NCI-H2107 treated with DMSO at 0.1 percent for 48 hours (cell line): Measurements from ENCODE around the gene RNF8.
"Not testable (repeated sequence)": the region's sequence is repeated elsewhere in the genome, so short reads cannot be mapped to it uniquely, and the experiment has no call there.

Experiments
- DNase-seq: peaks from one replicate; lab custom pipeline; 2025; ENCODE audit not compliant: unreplicated experiment; lab: John Stamatoyannopoulos, UW

The RNF8 gene, protein sequence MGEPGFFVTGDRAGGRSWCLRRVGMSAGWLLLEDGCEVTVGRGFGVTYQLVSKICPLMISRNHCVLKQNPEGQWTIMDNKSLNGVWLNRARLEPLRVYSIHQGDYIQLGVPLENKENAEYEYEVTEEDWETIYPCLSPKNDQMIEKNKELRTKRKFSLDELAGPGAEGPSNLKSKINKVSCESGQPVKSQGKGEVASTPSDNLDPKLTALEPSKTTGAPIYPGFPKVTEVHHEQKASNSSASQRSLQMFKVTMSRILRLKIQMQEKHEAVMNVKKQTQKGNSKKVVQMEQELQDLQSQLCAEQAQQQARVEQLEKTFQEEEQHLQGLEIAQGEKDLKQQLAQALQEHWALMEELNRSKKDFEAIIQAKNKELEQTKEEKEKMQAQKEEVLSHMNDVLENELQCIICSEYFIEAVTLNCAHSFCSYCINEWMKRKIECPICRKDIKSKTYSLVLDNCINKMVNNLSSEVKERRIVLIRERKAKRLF

DNA sequence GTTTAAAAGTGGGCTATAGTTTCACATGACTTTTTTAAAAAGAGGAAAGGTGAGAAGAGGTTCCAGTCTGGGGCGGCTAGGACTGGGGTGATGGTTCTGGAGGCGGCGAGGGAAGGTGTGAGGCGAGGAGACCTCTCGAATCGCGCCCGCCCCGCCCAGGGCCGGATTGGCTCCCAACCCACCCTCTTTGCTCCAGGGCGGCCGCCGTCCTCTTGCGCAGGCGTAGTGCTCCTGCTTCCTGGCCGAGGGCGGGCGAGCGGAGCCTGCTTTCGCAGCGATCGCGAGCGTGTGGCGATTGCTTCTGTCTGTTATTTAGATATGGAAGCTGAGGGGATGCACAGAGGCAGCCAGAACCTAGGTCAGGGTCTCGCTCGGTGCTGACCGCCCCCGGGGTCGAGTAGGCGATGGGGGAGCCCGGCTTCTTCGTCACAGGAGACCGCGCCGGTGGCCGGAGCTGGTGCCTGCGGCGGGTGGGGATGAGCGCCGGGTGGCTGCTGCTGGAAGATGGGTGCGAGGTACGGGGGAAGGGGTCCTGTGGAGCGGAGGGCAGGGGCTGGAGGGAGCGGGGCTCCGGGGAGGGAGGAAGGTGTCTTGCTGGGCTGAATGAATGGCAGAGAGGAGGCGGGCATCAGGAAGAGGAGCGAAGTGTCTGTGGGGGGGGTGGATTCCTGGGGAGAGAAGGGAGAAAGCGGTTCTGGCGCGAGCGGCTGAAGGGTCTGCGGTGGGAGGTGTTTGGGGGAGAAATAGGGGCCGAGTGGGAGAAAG, at the start of gene RNF8:
Gene RNF8, plus strand, starts transcription at position 223 of the 765 bp plus-strand sequence. Its CDS starts 182 bp downstream, at position 405.
- DNase-seq, result peak; percentile 48

DNA sequence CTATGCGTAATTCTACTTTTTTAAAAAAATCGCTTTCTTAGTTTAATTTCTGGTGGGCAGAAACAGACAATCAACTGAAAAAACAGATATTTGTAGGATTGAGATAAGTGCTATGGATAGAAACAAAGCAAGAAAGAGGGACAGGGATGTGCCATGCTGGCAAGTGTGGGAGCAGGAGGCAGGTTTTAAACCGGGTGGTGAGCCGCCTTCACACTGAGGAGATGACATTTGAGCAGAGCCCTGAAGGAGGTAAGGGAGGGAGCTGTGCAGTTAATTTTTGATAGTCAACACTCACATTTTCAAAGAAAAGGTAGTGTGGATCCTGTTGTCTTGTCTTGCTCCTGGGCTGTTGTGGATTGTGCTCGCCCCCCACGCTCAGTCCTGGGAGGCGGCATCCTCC, 49.0 kb upstream of the RNF8 start:
- DNase-seq, result no peak

DNA sequence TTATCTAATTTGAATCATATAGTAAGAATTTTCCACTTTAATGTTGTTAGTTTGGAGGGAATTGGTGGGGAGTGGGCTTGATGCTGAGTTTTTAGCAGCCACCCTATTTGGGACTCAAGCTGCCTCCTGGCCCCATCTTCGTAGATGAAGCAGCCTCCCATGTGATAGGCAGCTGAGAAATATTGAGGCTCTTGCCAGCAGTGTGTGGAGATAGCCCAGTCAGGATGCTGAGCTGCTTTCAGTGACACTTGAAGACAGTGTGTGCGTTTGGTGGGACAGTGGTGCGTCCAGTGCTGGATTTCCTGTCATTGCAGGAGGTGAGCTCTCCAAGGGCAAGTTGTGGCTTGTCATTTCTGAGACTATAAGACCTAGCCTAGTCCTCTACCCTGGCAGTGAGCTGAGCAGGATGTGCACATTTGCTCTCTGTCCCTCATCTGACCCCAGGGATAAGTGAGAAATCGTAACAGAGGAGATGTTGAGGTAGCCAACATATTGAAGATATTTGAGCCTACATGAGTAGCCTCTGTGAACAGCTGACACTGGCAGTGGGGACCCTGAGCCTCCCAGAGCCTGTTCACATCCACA, 47.9 kb upstream of the RNF8 start:
- no peak for DNase-seq

DNA sequence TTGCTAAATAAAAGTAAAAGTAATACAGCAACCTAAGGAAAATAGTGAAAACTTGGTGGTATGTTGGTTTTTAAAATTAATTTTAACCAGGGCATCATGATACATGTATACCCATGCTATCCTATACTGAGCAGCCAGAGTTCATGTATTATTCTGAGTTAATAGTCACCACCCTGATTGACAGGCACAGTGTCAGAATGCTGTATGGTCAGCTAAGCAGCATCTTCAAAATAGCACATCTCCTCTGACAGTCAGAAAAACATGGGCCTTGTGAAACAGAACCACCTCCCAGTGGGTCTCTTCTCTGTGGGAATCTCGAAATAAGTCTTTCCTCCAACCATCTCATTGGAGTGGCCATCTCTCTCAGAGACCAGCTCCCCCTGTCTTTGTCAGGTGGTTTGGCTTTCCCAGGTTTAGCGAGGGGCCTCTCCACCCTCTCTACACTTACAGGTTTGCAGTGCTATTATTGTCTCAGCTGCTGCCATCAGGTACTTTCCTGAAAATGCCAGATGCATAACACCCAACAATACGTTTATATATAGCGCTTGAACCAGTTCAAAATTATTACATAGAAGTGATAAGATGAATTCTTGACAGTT, 47.1 kb upstream of the RNF8 start:
- peak; percentile 4 for DNase-seq

DNA sequence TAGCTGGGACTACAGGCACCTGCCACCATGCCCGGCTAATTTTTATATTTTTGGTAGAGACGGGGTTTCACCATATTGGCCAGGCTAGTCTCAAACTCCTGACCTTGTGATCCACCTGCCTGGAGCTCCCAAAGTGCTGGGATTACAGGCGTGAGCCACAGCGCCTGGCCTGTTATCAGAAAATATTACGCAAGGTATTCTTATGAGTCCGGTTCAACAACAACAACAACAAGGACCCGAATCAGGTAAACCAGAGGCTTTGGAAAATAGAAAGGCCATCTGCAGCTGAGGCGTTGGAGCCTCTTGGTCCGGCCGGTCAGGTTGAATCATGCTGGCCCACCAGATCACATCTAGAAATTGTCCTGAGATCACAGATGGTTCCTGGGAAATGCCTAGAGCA, 46.3 kb upstream of the RNF8 start:
- DNase-seq, result not testable (repeated sequence)

DNA sequence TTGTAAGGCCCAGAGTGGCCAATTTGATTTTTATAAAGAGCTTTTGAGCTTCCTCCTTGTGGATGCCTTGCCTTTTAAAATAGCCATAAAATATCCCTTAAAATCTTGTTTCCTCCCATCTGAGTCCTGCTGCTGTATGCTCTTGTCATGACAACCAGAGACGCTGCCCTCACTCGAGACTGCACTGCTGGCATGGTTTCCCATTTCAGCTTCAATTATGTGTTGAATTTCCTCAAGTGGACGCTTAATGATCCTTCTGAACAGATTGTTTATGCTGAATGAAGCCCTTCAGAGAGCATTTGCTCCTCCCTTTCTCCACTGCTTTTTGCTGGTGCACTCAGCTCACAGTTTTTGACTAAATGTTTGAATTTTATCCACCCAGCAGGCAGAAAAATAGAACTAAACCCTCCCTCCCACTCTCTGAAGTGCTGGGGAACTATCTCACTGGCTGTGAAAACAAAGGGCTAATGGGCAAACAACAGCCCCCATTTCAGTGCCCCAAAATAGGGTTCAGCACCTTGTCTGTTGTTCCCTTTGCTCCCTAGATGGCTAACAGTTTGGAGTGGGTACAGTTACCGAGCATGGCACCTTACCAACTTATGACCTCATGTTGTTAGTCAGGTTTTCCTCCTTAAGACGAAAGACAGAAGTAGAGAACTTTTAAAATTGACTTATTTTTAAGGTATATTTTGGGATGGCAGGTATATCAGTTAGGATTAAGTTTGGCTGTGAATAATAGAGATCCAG, 45.5 kb upstream of the RNF8 start:
- DNase-seq, result peak; percentile 74

DNA sequence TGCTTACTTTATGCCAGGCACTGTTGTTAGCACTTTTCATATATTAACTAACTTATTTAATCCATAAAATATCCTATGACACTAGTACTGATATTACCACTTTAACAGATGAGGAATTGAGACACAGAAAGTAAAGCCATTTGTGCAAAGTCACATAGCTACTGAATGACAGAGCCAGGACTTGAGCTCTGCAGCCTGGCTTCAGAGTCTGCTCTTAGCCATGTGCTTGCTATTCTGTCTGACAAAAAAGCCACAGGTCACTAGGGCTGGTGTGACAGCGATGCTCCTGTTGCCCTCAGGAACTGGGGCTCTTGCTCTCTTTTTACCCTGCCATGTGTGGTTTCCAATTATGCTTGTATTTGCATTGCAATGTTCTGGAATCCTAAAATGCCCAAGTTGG, 44.7 kb upstream of the RNF8 start:
- DNase-seq, result no peak

DNA sequence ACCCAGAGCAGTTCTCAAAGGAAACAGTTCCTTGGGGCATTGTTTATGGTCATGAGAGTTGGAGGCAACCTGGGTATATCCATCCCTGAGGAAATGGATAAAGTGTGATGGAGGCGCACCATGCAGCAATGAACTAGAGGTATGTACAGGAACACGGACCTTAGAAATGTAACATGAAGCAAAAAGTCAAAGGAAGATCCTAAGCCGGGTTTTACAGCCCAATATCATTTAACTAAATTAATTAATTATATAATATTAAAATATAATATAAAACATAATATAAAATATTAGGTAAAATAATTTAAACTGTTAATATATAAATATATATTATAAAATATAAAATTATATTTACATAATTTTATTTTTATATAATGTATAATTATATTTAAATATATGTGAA, 44.1 kb upstream of the RNF8 start:
- DNase-seq, result no peak

DNA sequence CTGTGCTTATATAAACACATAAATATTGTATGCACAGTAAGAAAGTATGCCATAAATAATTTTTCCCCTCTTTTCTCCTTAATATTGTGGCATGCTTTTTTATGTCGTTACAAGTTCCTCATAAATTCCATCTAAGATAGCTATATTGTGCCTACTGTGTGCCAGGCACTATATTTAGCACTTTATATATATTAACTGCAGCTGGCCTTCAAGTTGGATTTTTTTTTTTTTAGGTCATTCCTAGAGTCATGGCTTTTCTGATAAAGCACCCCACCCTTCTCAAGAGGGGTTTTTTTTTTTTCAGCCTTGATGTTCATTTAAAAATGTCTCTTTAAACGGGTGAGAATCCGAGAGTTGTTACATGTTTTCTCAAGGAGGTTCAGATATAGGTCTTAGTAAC, 42.8 kb upstream of the RNF8 start:
- no peak for DNase-seq

DNA sequence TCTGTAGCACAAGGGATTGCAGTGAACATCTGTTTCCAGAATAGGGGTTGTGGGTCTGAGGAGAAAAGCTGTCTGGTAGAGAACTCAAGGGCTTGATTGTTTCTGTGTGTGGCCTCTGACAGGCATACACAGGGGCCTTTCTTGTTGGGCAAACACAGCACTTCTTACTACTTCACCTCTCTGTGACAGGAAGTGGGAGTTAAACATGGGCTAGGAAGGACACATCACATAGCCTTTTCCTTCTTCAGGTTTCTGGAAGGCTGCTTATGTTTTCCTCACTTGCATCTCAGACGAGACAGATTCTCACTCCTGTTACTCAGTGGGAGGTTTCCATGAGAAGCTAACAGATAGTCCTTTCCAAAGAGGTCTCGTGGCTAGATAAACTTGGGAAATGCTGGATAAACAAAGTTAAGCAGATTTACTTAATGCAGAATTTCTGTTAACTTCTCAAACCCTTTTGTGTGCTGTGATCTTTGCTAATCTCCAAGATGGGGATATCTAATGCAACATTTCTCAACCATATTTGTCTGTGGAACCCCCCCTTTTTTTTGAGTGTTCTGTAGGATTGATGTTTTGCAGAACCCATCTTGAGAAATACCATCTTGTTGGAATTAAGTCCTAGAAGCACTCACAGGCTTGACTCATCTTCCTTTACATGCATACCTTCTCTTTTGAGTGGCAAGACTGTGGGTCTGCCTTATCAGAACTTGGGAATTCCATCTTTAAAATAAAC, 41.9 kb upstream of the RNF8 start:
- DNase-seq, result no peak

DNA sequence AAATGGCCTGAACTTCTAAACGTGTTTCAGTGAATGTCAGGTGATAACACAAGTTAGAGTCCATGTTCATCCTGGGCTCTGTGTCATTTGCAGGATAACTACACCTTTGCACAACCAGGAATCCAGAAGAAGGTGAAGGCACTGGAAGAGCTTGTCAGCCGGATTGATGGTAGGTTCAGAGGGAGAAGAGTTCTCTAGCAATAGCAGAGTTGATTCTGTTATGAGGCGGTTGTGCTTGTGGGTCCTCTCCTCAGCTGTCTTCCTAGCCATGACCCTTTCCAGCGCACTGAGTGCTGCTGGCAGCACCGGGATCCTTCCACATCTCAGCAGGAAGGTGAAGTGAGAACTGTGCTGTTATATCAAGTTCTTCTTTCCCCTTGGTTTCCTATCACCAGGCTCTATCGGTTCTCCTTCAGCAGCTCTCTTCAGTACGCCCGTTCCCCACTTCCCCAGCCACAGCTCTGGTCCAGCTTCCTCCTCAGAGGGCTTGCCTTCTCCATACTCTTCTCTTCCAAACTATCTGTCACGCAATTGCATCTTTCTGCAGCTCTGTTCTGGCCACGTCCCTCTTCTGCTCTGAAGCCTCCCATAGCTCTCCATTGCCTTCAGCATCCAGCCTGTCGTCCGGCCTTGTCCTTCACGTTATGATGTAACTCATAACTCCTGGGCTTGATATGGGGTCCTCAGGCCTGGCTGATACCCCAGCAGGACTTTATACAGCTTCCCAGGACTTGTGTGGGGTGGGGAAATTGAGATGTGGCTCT, 39.9 kb upstream of the RNF8 start:
- DNase-seq, result no peak

DNA sequence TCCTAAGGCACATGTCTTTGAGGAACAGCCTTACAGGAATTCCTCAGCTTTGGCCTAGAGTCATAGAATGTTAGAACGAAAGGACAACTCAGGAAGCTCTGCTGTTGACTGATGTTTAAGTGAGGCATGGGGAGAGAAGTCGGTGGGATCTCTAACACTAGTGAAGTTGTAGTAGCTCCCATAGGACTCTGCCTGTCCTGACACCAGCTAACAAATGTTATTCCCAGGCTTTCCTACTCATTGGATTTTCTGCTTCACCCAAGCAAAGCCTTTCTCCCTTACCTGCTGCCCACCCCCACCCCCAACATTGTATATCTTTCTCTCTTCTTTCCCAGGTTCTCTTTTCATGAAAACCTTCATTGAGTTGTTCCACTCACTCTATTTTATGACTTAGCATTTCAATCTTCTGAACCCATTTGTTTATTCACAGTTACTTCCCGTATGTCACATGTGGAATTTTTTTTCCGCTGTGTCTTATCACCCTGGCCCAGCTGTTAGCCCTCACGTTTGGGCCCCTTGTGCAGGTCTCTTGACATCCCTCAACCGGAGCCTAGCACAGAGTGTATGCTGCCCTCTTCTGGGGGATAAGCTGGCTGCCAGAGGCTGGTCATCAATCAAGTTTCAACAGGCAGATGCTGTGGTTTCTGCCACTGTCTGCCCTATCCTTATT, 39.2 kb upstream of the RNF8 start:
- no peak for DNase-seq

DNA sequence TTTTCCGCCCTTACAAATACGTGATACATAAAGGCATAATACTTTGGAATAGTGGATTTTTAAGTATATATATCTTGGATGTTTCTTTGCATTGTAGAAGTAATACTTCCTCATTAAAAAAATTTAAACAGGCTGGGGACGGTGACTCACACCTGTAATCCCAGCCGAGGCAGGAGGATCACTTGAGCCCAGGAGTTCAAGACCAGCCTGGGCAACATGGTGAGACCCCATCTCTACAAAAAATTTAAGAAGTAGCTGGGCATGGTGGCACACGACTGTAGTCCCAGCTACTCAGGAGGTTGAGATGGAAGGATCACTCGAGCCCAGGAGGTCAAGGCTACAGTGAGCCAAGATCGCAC, 38.6 kb upstream of the RNF8 start:
- DNase-seq, result no peak

DNA sequence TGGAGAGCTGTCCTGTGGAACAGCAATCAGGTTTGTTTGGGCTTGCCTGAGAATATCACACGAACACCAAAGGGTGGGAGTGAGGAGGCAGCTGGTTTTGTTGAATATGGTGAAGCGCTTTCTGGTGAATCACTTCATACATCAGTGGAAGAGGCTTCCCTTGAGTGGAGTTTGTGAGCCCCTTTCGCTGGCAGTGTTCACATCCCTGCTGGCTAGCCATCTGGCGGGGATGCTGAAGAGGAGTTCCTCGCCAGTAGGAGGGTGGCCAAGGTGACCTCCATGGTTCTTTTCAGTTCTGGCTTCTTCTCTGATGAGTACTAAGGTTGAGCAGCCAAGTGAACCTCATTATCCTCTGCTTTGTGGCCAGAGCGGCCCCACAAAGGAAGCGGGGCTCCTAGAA, 37.7 kb upstream of the RNF8 start:
- no peak for DNase-seq

DNA sequence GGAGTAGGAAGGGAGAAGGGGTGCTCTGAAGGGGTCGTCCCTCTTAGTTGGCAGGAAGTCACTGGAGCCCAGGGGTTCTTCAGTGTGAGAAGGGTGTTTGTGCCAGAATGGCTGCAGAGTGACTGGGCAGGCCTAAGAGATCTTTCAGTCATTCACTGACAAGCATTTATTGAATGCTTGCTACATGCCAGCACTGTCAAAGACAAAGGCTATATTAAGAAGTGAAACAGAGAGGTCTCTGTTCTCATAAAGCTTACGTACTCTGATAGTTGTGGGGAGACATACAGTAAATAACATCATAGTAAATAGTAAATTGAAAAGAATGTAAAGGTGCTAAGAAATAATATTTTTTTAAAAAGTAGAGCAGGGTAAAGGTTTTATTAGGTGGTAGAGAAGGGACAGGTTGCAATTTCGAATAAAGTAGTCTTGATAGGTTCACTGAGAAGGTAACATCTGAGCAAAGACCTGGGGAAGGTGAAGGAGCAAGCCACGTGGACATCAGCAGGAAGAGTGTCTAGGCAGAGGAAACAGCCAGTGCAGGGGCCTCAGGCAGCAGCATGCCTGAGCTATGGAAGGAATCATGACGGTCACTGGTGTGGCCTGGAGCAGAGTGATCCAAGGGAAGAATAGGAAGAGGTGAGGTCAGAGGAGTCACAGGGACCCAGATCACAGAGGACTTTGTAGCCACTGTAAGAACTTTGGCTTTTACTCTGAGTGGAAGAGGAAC, 36.3 kb upstream of the RNF8 start:
- no peak for DNase-seq

DNA sequence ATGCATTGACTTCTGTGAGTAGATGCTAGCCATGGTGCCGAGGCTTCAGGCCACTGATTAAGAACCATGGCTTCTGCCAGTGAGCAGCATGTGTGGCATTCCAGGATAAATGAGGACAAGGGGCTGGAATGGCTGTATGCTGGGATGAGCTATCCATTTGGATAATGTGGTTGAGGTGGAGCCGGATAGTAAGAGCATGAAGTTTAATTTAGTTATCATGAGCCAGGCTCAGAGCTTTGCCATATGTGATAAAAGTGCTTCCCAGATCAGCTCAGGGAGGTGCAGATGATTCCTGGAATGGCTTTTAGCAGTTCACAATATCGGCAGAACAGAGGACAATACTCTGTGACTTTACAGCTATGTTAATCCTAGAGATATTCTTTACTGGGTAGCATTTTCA, 34.6 kb upstream of the RNF8 start:
- no peak for DNase-seq

DNA sequence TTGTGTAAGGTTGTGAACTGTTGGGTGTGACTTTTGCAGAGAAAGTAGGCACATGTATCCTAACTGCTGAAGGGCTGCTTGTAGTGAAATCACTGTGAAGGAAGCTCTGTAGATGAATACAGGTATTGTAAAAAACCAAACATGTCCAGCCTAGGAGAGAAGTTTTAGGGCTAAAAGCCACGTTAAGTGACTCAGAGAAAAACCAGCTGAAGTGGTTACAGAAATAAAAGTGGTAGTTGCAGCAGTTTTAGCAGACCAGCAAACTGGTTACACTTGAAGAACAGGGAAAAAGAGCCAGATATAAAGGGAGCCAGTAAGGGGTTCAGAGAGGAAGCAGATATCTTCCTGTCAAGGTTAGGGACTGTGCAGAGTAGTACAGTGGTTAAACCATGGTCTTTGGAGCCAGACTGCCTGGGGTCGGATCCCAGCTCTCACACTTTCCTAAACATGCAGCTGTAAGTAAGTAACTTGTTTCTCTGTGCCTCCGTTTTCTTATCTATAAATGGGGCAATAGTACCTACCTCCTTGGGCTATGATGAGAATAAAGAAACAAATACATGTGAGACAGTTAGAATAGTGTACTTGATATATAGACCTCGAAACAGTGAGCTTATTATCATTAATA, 33.8 kb upstream of the RNF8 start:
- DNase-seq, result no peak

DNA sequence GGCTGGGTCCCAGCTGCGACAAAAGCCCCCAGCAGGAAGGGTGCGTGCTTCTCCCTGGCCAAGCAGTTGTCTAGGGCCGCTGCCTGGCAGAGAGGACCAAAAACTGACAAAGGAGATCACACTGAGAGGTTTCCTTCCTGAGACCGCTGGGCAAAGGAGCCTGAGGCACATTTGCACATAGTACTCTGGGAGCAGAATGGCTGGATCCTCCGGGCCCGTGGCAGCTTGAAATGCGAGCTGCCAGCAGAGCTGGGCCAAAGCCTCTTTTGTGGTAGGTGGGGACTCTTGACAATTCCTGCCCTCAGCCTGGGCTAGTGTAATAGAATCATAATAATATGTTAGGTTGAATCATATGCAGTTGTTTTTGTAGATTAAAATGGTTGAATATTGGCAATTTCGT, 33.1 kb upstream of the RNF8 start:
- DNase-seq, result peak; percentile 27
